Omental fat pad (tissue), 4 donors: ENCODE results near the gene SPECC1L. TPM values are rescaled to one million over a fixed set of nuclear protein-coding genes. Genes with fewer than 3 reads are reported as not detected.

Experiments used
- ATAC-seq: fragments of 150-250 bp; one replicate; pipeline ENCODE4 v1.9.1; 2016; ENCODE audit warnings: mild to moderate bottlenecking, moderate library complexity; ENCODE audit not compliant: low FRiP score
- DNase-seq: peaks from one replicate; pipeline ENCODE4 v3.0.0-alpha.2; 2019; ENCODE audit warnings: low spot score
- total RNA-seq, 4 donors: library from RNA; depleted of rRNA; stranded (reverse); fragments of >200 nt; gene quantifications; one replicate each; pipeline ENCODE4 v1.1.0, GENCODE V29; 2016
- TF ChIP-seq, protein P1 (sequence below), 3 donors: fragments of 450-650 bp; IDR thresholded peaks; one replicate each; pipeline ENCODE4 v1.5.1; 2016 to 2017; ENCODE audit warnings: antibody characterized with exemption in 3 of 3, mild to moderate bottlenecking in 3 of 3, moderate library complexity in 2 of 3

The SPECC1L gene
- total RNA-seq, 4 donors from 2014 or later = 31.3 to 44.9 (median 35.6) TPM

- TF ChIP-seq, protein P1, sequence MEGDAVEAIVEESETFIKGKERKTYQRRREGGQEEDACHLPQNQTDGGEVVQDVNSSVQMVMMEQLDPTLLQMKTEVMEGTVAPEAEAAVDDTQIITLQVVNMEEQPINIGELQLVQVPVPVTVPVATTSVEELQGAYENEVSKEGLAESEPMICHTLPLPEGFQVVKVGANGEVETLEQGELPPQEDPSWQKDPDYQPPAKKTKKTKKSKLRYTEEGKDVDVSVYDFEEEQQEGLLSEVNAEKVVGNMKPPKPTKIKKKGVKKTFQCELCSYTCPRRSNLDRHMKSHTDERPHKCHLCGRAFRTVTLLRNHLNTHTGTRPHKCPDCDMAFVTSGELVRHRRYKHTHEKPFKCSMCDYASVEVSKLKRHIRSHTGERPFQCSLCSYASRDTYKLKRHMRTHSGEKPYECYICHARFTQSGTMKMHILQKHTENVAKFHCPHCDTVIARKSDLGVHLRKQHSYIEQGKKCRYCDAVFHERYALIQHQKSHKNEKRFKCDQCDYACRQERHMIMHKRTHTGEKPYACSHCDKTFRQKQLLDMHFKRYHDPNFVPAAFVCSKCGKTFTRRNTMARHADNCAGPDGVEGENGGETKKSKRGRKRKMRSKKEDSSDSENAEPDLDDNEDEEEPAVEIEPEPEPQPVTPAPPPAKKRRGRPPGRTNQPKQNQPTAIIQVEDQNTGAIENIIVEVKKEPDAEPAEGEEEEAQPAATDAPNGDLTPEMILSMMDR (IDR thresholded peaks at IDR 0.05) = no peak
- ATAC-seq (no peak), DNase-seq (no peak)
These were observed 108.9 kb downstream of the SPECC1L start for GRCh38 chr22:24379536-24379935.

- TF ChIP-seq, protein P1 (IDR thresholded peaks at IDR 0.05) = no peak
- ATAC-seq (no peak), DNase-seq (no peak)
These were observed 109.7 kb downstream of the SPECC1L start for GRCh38 chr22:24380220-24380904.

GRCh38 chr22:24380905-24381230 is 110.2 kb downstream of the SPECC1L start:
- ATAC-seq (no peak), DNase-seq (no peak)
- TF ChIP-seq, protein P1 (IDR thresholded peaks at IDR 0.05) = no peak

- DNase-seq (no peak), ATAC-seq (no peak)
- TF ChIP-seq, protein P1 (IDR thresholded peaks at IDR 0.05) = no peak
These were observed 112.4 kb downstream of the SPECC1L start for GRCh38 chr22:24383061-24383460.

- ATAC-seq = no peak
- TF ChIP-seq, protein P1 (IDR thresholded peaks at IDR 0.05) = no peak
- no peak for DNase-seq
These were observed 113.5 kb downstream of the SPECC1L start for GRCh38 chr22:24384131-24384530.

DNA sequence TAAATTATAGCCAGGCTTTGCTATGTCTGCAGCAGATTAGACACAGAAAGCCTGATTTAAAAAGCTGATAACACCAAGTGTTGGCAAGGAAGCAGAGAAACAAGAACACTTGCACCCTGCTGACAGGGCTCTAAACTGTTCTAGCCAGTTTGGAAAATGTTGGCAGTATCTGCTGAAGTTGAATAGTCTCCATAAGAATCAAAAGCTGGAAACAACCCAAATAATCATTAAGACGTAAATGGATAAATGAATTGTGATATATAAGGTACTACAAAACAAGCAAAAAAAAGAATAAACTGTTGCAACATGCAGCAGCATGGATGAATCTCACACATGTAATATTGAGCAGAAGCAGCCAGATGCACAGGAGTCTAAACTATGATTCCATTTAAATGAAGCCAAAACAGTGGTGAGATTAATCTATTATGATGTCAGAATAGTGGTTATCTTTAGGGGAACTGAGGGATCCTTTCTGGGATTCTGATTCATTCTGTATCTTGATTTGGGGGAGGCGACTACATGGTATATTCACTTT is 116.4 kb downstream of the SPECC1L start:
- DNase-seq = no peak
- TF ChIP-seq, protein P1 (IDR thresholded peaks at IDR 0.05) = no peak
- ATAC-seq = no peak

- no peak for ATAC-seq
- DNase-seq = no peak
- TF ChIP-seq, protein P1 (IDR thresholded peaks at IDR 0.05) = no peak
These were observed 119.0 kb downstream of the SPECC1L start for GRCh38 chr22:24389680-24390079.
